GM12801 (cell line): ENCODE results near the gene CTU2.

Experiments used
- CTCF ChIP-seq: IDR thresholded peaks from one replicate; pipeline ENCODE4 v1.5.1; 2011; ENCODE audit warnings: control low read depth; ENCODE audit not compliant: insufficient read length; ENCODE audit errors: extremely low read depth

Gene CTU2

GRCh38 chr16:88724855-88725555 lies 18.7 kb downstream of the CTU2 start:
- TF ChIP-seq CTCF: no peak

GRCh38 chr16:88725609-88726407 lies 19.5 kb downstream of the CTU2 start:
- no peak for TF ChIP-seq CTCF

- TF ChIP-seq CTCF: no peak
These were observed 20.1 kb downstream of the CTU2 start for GRCh38 chr16:88726408-88726749.

- no peak for TF ChIP-seq CTCF
These were observed 20.7 kb downstream of the CTU2 start for GRCh38 chr16:88726981-88727380.

- no peak for TF ChIP-seq CTCF
These were observed 21.6 kb downstream of the CTU2 start for GRCh38 chr16:88727871-88728270.

- no peak for TF ChIP-seq CTCF
These were observed 24.6 kb downstream of the CTU2 start for GRCh38 chr16:88730632-88731607.

GRCh38 chr16:88731699-88732098 lies 25.4 kb downstream of the CTU2 start:
- no peak for TF ChIP-seq CTCF
